ENCODE measurements around the gene PAN3.

PAN3 gene

DNA sequence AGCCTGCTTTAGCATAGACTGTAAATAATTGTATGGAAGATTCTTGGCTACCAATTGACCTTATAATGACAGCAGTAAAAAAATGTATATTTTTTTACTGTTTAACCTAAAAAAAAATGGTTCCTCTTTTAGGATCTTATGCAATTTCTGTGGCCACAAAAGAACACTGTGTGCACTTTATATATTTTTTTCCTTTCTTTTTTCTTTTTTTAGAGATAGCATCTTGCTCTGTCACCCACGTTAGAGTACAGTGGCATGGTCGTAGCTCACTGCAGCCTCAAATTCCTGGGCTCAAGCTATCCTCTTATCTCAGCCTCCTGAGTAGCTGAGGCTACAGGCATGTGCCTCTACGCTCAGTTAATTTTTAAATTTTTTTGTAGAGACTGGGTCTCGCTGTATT, 44.0 kb upstream of the PAN3 start:
- H3K9ac ChIP-seq (ENCODE audit: low read depth, low read length, poor library complexity), result no peak overlapping the region
- H2AFZ ChIP-seq (ENCODE audit: low read length), result no peak overlapping the region
- no peak overlapping the region for H3K27ac ChIP-seq (replicated peaks; ENCODE audit: low read length)
- H3K79me1 ChIP-seq (ENCODE audit: low read depth, low read length), result no peaks in the 10 kb centered on the region
- H2BK5ac ChIP-seq (ENCODE audit: low read length), result no peak overlapping the region
- H2AK5ac ChIP-seq (ENCODE audit: low read depth, low read length), result no peak overlapping the region
- H3K4me1 ChIP-seq (ENCODE audit: control insufficient read depth in 2 of 2, insufficient read depth in 1 of 2, low read depth in 1 of 2, low read length in 2 of 2), result no peaks in the 10 kb centered on the region
- H3K18ac ChIP-seq (ENCODE audit: low read length), result no peak overlapping the region
- no peak overlapping the region for H4K8ac ChIP-seq (ENCODE audit: low read depth, low read length)
- H3K27me3 ChIP-seq (ENCODE audit: control insufficient read depth in 3 of 3, insufficient read depth in 3 of 3, low read depth in 1 of 3, low read length in 3 of 3), result peaks cover 2 to 30% (median 3%) of the 10 kb centered on the region in 3 experiments
- peaks cover 1 to 4% of the 10 kb centered on the region in 2 donors for H3K9me3 ChIP-seq (replicated peaks in 1 of 2; ENCODE audit: control insufficient read depth in 2 of 2, insufficient read depth in 1 of 2, low read depth in 1 of 2, low read length in 2 of 2)
- no peak overlapping the region for H2BK120ac ChIP-seq (ENCODE audit: low read depth, low read length)
- no peak overlapping the region for H4K91ac ChIP-seq (ENCODE audit: low read depth, low read length, poor library complexity)
- no CpG with 5 or more reads among the region's 4 CpGs for WGBS, 2 donors (ENCODE audit: extremely low coverage in 2 of 2, insufficient read length in 2 of 2, insufficient replicate concordance in 1 of 2)
- DNase-seq (ENCODE audit: low spot score), result no peak
- no peak overlapping the region for H3K14ac ChIP-seq (ENCODE audit: low read length)
- H2BK15ac ChIP-seq (ENCODE audit: low read length), result no peak overlapping the region
- H3K23ac ChIP-seq (ENCODE audit: low read depth, low read length, poor library complexity), result no peak overlapping the region
- H2BK12ac ChIP-seq (ENCODE audit: low read length), result no peak overlapping the region
- no peak overlapping the region for H3K4ac ChIP-seq (ENCODE audit: low read length)
- H3K36me3 ChIP-seq (replicated peaks in 1 of 2; ENCODE audit: control insufficient read depth in 2 of 2, insufficient read depth in 2 of 2, low read length in 2 of 2), result no peaks in the 10 kb centered on the region
- H3K4me3 ChIP-seq (ENCODE audit: low read length in 2 of 2), result no peak overlapping the region
- H3K4me2 ChIP-seq (ENCODE audit: insufficient read depth, low read length, poor library complexity, severe bottlenecking), result no peak overlapping the region

DNA sequence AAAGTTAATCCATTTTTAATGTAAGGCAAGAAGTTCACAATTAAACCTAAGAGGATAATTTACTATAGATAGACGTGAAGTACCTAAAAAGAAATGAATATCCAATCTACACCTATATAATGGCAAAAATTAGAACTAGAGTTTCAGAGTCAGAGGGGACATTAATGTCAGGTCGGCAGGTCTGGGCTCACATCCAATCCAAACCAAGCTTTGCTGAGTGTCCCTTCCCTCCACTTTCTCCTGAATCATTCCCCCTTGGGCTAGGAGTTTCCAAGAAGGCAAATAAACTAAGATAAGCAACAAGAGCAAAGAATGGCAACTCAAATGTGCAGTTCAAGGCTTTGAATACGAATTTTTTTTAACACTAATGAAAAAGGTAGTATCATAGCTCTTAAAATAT, 40.8 kb upstream of the PAN3 start:
- Histone ChIP-seq H3K36me3 (replicated peaks in 1 of 2; ENCODE audit: control insufficient read depth in 2 of 2, insufficient read depth in 2 of 2, low read length in 2 of 2) (no peaks in the 10 kb centered on the region), H3K14ac (ENCODE audit: low read length) (no peak overlapping the region), H3K18ac (ENCODE audit: low read length) (no peak overlapping the region), H4K8ac (ENCODE audit: low read depth, low read length) (no peak overlapping the region), H2BK15ac (ENCODE audit: low read length) (no peak overlapping the region), H2AK5ac (ENCODE audit: low read depth, low read length) (no peak overlapping the region), H3K4me1 (ENCODE audit: control insufficient read depth in 2 of 2, insufficient read depth in 1 of 2, low read depth in 1 of 2, low read length in 2 of 2) (peaks cover 0 to 4% of the 10 kb centered on the region in 2 donors), H3K4ac (ENCODE audit: low read length) (no peak overlapping the region), H2BK120ac (ENCODE audit: low read depth, low read length) (no peak overlapping the region), H2BK12ac (ENCODE audit: low read length) (no peak overlapping the region), H2BK5ac (ENCODE audit: low read length) (no peak overlapping the region), H3K27ac (replicated peaks; ENCODE audit: low read length) (no peak overlapping the region), H3K4me2 (ENCODE audit: insufficient read depth, low read length, poor library complexity, severe bottlenecking) (no peak overlapping the region), H3K27me3 (ENCODE audit: control insufficient read depth in 3 of 3, insufficient read depth in 3 of 3, low read depth in 1 of 3, low read length in 3 of 3) (peaks cover 10 to 60% (median 13%) of the 10 kb centered on the region in 3 experiments), H3K23ac (ENCODE audit: low read depth, low read length, poor library complexity) (no peak overlapping the region), H3K79me1 (ENCODE audit: low read depth, low read length) (no peaks in the 10 kb centered on the region), H4K91ac (ENCODE audit: low read depth, low read length, poor library complexity) (no peak overlapping the region), H3K9ac (ENCODE audit: low read depth, low read length, poor library complexity) (no peak overlapping the region), H2AFZ (ENCODE audit: low read length) (no peak overlapping the region), H3K4me3 (ENCODE audit: low read length in 2 of 2) (no peak overlapping the region), H3K9me3 (replicated peaks in 1 of 2; ENCODE audit: control insufficient read depth in 2 of 2, insufficient read depth in 1 of 2, low read depth in 1 of 2, low read length in 2 of 2) (peaks cover 1 to 6% of the 10 kb centered on the region in 2 donors)
- DNase-seq (ENCODE audit: low spot score), result no peak
- WGBS, 2 donors (ENCODE audit: extremely low coverage in 2 of 2, insufficient read length in 2 of 2, insufficient replicate concordance in 1 of 2), result no CpG with 5 or more reads among the region's 3 CpGs

DNA sequence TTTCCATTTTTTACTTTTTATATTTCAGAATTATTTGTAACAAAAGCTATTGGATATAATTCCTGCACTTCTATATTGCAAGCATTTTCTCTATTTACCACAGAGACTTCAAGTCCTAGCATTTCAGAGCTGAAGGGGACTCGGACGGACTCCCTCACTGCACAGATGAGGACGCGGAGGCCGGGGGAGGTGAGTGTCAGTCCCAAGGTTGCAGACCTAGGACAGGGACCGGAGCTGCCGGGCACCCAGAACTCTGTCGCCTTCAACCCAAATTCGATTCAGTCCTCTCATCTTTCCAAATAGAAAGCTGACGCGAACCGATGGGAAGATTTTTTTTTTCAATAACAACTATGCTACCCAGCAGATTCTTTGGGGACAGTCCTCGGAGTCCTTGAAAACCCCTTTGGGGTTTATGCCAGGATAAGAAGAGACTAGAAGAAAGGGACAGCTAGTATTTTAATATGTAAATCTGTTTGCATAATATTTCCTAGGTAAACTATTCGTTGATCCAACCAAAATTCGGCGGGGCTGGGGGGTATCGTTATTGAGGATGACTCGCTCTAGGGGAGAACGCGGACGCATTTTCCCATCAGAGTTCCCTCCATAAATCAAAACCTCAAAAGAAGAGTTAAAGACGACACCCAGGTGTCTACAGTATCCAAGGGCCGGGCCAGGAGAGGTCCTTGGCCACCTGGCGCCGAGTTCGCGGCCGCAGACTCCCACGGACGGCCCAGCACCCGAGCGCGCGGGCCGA, 38.8 kb upstream of the PAN3 start:
- no CpG with 5 or more reads among the region's 35 CpGs for WGBS, 2 donors (ENCODE audit: extremely low coverage in 2 of 2, insufficient read length in 2 of 2, insufficient replicate concordance in 1 of 2)
- H3K4me3 ChIP-seq (ENCODE audit: low read length in 2 of 2), result peak overlapping the region; percentile 51 to 81

More for the DNA sequence above, 38.8 kb upstream of the PAN3 start:
- no peak overlapping the region for H3K4ac ChIP-seq (ENCODE audit: low read length)
- no peaks in the 10 kb centered on the region for H3K79me1 ChIP-seq (ENCODE audit: low read depth, low read length)
- no peak overlapping the region for H2AK5ac ChIP-seq (ENCODE audit: low read depth, low read length)
- H3K9me3 ChIP-seq (replicated peaks in 1 of 2; ENCODE audit: control insufficient read depth in 2 of 2, insufficient read depth in 1 of 2, low read depth in 1 of 2, low read length in 2 of 2), result peaks cover 1 to 6% of the 10 kb centered on the region in 2 donors
- peak overlapping the region; percentile 99 for H2AFZ ChIP-seq (ENCODE audit: low read length)
- H2BK15ac ChIP-seq (ENCODE audit: low read length), result peak overlapping the region; percentile 98
- no peaks in the 10 kb centered on the region for H3K36me3 ChIP-seq (replicated peaks in 1 of 2; ENCODE audit: control insufficient read depth in 2 of 2, insufficient read depth in 2 of 2, low read length in 2 of 2)
- peak overlapping the region; percentile 99 for H3K4me2 ChIP-seq (ENCODE audit: insufficient read depth, low read length, poor library complexity, severe bottlenecking)
- DNase-seq (ENCODE audit: low spot score), result peak; percentile 9
- H3K18ac ChIP-seq (ENCODE audit: low read length), result peak overlapping the region; percentile 84
- H3K23ac ChIP-seq (ENCODE audit: low read depth, low read length, poor library complexity), result peak overlapping the region; percentile 90
- no peak overlapping the region for H3K9ac ChIP-seq (ENCODE audit: low read depth, low read length, poor library complexity)
- peak overlapping the region; percentile 90 for H3K14ac ChIP-seq (ENCODE audit: low read length)
- no peak overlapping the region for H2BK5ac ChIP-seq (ENCODE audit: low read length)
- peaks cover 10 to 56% (median 13%) of the 10 kb centered on the region in 3 experiments for H3K27me3 ChIP-seq (ENCODE audit: control insufficient read depth in 3 of 3, insufficient read depth in 3 of 3, low read depth in 1 of 3, low read length in 3 of 3)
- H2BK12ac ChIP-seq (ENCODE audit: low read length), result no peak overlapping the region
- H4K8ac ChIP-seq (ENCODE audit: low read depth, low read length), result no peak overlapping the region
- peaks cover 0 to 4% of the 10 kb centered on the region in 2 donors for H3K4me1 ChIP-seq (ENCODE audit: control insufficient read depth in 2 of 2, insufficient read depth in 1 of 2, low read depth in 1 of 2, low read length in 2 of 2)
- H4K91ac ChIP-seq (ENCODE audit: low read depth, low read length, poor library complexity), result no peak overlapping the region
- no peak overlapping the region for H2BK120ac ChIP-seq (ENCODE audit: low read depth, low read length)
- H3K27ac ChIP-seq (replicated peaks; ENCODE audit: low read length), result no peak overlapping the region
